Measurements from ENCODE around the gene WDR4. TPM values are rescaled to one million over a fixed set of nuclear protein-coding genes. Genes with fewer than 3 reads are reported as not detected.
"Not testable (repeated sequence)": the region's sequence is repeated elsewhere in the genome, so short reads cannot be mapped to it uniquely, and the experiment has no call there.

Gene WDR4, protein sequence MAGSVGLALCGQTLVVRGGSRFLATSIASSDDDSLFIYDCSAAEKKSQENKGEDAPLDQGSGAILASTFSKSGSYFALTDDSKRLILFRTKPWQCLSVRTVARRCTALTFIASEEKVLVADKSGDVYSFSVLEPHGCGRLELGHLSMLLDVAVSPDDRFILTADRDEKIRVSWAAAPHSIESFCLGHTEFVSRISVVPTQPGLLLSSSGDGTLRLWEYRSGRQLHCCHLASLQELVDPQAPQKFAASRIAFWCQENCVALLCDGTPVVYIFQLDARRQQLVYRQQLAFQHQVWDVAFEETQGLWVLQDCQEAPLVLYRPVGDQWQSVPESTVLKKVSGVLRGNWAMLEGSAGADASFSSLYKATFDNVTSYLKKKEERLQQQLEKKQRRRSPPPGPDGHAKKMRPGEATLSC
- total RNA-seq (1 to 10 TPM; 3.7 to 9.6 (median 4.5) TPM), polyA plus RNA-seq (1 to 10 TPM; 4.0 to 9.8 TPM)
- long read RNA-seq, donor 1, transcript WDR4-202 (11 exons, 2,122 nt), result major isoform, 5 of 16 reads
- long read RNA-seq, donor 1, partial matches to known transcripts, result 3 of 16 reads
- long read RNA-seq, donor 1, other reads (novel, unspliced or antisense), result 5 of 16 reads
- long read RNA-seq, donor 2, transcript WDR4-202 (11 exons, 2,122 nt), result major isoform, 6 of 12 reads
- long read RNA-seq, donor 2, partial matches to known transcripts, result 0 of 12 reads
- long read RNA-seq, donor 2, other reads (novel, unspliced or antisense), result 5 of 12 reads
- long read RNA-seq, donor 3, transcript WDR4-201 (12 exons, 1,471 nt), result major isoform, 8 of 27 reads
- long read RNA-seq, donor 3, transcript WDR4-202 (11 exons, 2,122 nt), result minor isoform, 7 of 27 reads
- long read RNA-seq, donor 3, partial matches to known transcripts, result 4 of 27 reads
- long read RNA-seq, donor 3, other reads (novel, unspliced or antisense), result 7 of 27 reads

DNA sequence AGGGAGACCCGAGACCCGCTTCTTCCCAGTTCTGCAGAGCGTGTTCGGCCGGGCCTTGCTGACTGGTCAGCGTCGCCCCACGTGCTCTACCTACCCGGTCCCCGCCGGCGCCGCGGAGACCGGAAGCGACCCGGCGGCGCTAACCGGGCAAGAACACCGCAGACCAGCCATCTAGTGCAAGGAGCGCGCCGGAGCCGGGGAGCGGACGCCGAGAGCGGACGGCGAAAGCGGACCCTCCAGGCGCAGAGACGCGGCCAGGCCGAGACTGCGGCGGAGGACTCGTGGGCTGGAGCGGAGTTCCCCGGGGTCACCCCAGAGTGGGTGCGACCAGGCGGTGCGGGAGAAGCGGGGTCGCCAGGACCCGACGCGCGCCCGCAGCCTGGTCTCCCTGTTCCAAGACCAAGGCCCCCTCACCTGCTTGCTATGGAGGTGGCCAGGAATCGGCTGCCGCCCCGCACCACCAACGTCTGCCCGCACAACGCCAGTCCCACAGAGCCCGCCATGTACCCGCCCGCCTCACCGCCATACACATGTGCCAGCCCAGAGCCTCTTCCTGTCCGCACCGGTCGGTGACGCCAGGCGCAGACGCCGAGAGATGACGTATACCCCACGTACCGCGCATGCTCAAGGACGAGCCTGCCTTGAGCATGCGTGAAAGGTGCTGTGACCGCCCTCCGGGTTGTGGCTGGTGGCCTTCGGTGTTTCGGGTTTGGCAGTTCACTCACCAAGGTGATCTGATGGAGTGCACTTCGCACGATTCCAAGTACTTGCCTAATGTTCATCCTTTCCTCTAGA lies at the start of gene WDR4:
Gene WDR4 (minus strand): TSS at position 547 of the 795 bp plus-strand sequence. CDS start 44 bp downstream, at position 503.
- TF ChIP-seq CTCF (IDR thresholded peaks at IDR 0.05), result no peak
- Histone ChIP-seq H3K9me3 (no peaks in the 10 kb centered on the region), H3K4me1 (peaks cover 5 to 25% (median 19%) of the 10 kb centered on the region in 9 donors), H3K36me3 (peaks cover 0 to 25% (median 6%) of the 10 kb centered on the region in 9 donors), H3K27me3 (no peaks in the 10 kb centered on the region), H3K4me3 (peak within 1 kb of the TSS; percentile 80 to 100 (median 90)), H3K27ac (peak within 1 kb of the TSS; percentile 53 to 96 (median 89))
- 0 to 1% methylated on average over 68 to 80 of the region's 80 CpGs for WGBS, 2 donors
- DNase-seq (peak; percentile 97 to 98), ATAC-seq (peak; percentile 99 to 100 (median 99))
- intact Hi-C loops (cut with DNase I), result loop anchor here in 2 of 10 donors (1.0 kb wide), 1 partner anchor 14 kb away; the partner anchor contains the start of gene NDUFV3 (in 2 of the 2)

GRCh38 chr21:42927474-42928200 lies 48.3 kb upstream of the WDR4 start:
- DNase-seq, H3K27me3 ChIP-seq, H3K36me3 ChIP-seq, H3K4me3 ChIP-seq, ATAC-seq, H3K9me3 ChIP-seq, H3K27ac ChIP-seq: not testable (repeated sequence)
- intact Hi-C loops (cut with DNase I), result loop anchor here in 1 of 10 donors (10.0 kb wide), 3 partner anchors 47 to 717 kb away; partner anchors contain the start of gene PKNOX1
- peaks cover 0 to 12% (median 4%) of the 10 kb centered on the region in 9 donors for H3K4me1 ChIP-seq
- WGBS, 2 donors, result 92 to 93% methylated on average over 23 of the region's 23 CpGs

DNA sequence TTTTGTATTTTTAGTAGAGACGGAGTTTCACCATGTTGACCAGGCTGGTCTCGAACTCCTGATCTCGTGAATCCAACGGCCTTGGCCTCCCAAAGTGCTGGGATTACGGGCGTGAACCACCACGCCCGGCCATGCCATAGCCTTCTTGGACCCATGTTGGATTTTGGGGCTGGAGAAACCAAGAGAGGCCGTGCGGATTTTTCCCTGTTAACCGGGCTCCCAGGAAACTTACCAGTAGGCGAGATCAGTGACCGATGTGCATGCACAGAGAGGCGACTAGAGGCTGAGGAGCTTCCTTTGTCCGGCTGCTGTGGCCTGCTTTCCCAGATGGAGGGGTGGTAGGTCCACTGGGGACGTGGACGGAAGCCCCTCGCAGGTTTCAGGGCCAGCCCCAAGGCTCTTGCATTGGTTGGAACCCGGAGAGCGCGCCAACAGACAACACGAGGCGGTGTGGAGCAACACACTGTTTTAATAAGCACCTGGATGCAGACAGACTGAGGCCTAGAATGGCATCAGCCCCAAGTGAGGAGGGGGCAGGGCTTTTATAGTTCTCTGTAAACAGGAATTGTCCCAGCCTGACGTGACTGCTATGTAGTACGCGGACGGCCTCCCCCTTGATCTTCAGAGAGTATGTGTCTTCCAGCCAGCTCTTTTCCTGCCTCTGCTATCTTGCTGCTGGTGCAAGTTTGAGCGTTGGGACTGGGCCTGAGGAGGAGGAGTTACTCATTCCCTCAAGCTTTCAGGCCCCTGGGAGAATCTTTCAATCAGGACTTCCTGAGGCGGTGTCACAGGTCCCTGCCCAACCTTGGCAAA lies 46.0 kb upstream of the WDR4 start, which contains the start of gene ERVH48-1:
Gene ERVH48-1 (minus strand): TSS at position 517 of the 813 bp plus-strand sequence. CDS start 6,624 bp downstream, outside the sequence.
- H3K9me3 ChIP-seq, result no peaks in the 10 kb centered on the region
- H3K4me1 ChIP-seq, result peaks cover 0 to 12% (median 4%) of the 10 kb centered on the region in 9 donors
- H3K36me3 ChIP-seq, result no peaks in the 10 kb centered on the region
- WGBS, 2 donors, result 82 to 86% methylated on average over 29 of the region's 29 CpGs
- DNase-seq, result no peak
- no peak within 1 kb of the TSS for H3K27ac ChIP-seq
- intact Hi-C loops (cut with DNase I), result loop anchor here in 1 of 10 donors (10.0 kb wide), 3 partner anchors 49 to 719 kb away; partner anchors contain the start of gene PKNOX1
- no peak within 1 kb of the TSS for H3K4me3 ChIP-seq
- peak in 1 of 8 donors; percentile 41 for ATAC-seq
- H3K27me3 ChIP-seq, result no peaks in the 10 kb centered on the region
- no peak for TF ChIP-seq CTCF (IDR thresholded peaks at IDR 0.05)

Data from heart right ventricle (tissue), 16 donors.